Activated CD8-positive, alpha-beta memory T cell treated with anti-CD3 and anti-CD28 coated beads, Interleukin-2, amount 10 ng/mL, durations not matched to agents 7 days and 5 days (primary cell): ENCODE data around the gene THTPA. TPM values are rescaled to one million over a fixed set of nuclear protein-coding genes. Genes with fewer than 3 reads are reported as not detected.
"Not testable (repeated sequence)": the region's sequence is repeated elsewhere in the genome, so short reads cannot be mapped to it uniquely, and the experiment has no call there.

Experiments
- ATAC-seq: fragments of 150-1000 bp; cut with Tn5 transposase; one replicate; pipeline ENCODE4 v1.10.0; 2021; ENCODE audit warnings: moderate library complexity
- CTCF ChIA-PET: fragments of 350-600 bp; sonication (Branson Sonifier 250); formaldehyde crosslinking; loops from one replicate; lab custom pipeline; 2021; ENCODE audit warnings: antibody characterized with exemption; lab: Charles Lee
- DNase-seq: peaks from one replicate; pipeline ENCODE4 v3.0.0-alpha.2; 2020
- H3K27ac Mint-ChIP-seq: one replicate; pipeline ENCODE4 v1.8.0; 2021; ENCODE audit warnings: mild to moderate bottlenecking, mixed read lengths
- H3K27me3 Mint-ChIP-seq: one replicate; pipeline ENCODE4 v1.8.0; 2021; ENCODE audit warnings: mixed read lengths
- H3K36me3 Mint-ChIP-seq: one replicate; pipeline ENCODE4 v1.8.0; 2021; ENCODE audit warnings: mild to moderate bottlenecking, mixed read lengths
- H3K4me1 Mint-ChIP-seq: one replicate; pipeline ENCODE4 v1.8.0; 2021; ENCODE audit warnings: mixed read lengths
- H3K4me3 Mint-ChIP-seq: one replicate; pipeline ENCODE4 v1.8.0; 2021; ENCODE audit warnings: mild to moderate bottlenecking, moderate library complexity, mixed read lengths
- H3K9me3 Mint-ChIP-seq: one replicate; pipeline ENCODE4 v1.8.0; 2022; ENCODE audit warnings: low read depth, mixed read lengths
- total RNA-seq, 2 experiments: library from RNA; stranded (reverse); gene quantifications; one replicate each; pipeline ENCODE4 v1.2.3, GENCODE V29; 2021

The THTPA gene
- total RNA-seq, 2 experiments from 2014 or later: 13.5 to 15.6 TPM

DNA sequence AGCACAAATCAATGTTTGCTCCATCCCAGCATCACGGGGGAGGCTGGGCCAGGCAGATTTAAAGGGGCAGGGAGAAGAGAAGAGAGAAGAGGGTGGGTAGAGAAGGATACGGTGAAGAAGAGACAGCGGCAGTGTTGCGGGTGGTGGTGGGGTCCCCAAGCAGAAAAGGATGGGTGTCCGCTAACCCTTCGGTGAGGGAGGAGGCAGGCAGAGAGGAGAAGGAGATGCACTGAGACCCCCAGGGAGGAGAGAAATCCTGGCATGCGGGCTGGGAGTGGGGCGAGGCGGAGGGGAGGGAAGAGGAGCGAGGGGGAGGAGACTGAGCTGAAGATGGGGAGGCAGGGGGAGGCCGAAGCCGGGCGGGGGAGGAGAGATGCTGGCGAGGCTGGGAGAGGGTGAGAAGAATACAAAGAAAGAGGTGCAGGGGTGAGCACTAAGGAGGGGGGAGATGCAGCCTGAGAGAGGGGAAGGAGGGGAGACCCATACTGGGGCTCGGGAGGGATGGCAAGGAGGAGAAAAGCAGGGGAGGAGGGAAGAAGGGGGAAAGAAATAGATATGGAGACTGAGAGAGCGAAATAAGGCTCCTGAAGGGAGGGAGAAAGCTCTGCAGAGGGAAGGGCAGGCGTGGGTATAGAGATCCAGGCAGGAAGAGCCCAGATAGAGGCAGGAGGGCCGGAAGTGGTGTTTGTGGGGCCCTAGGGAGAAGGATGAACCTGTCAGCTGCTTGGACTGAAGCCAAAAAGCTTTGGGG lies 22.7 kb downstream of the THTPA start, which contains the start of gene JPH4:
Gene JPH4 (minus strand): TSS at position 231 of the 751 bp plus-strand sequence. CDS start 1,337 bp downstream, outside the sequence.
- Mint-ChIP-seq H3K36me3 (no peaks in the 10 kb centered on the region), H3K27me3 (peaks cover 57% of the 10 kb centered on the region), H3K9me3 (no peaks in the 10 kb centered on the region), H3K4me1 (peaks cover 11% of the 10 kb centered on the region), H3K4me3 (no peak within 1 kb of the TSS), H3K27ac (no peak within 1 kb of the TSS)
- DNase-seq (peak; percentile 11), ATAC-seq (no peak)
- CTCF ChIA-PET: no interaction called here

DNA sequence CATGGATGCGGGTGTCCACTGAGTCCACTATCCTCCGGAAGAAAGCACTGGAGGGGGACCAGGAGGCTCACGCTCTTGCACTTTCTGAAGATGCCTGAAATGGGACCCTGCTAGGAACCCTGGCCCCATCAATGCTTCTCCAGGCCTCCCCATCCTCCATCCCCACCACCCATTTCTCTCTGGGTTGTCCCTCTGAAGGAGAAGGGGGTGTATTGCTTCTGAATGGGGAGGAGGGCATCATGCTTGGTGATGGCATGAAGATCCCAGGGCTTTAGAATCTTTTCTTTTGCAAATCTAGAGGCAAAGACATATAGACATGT lies 23.2 kb downstream of the THTPA start:
- Mint-ChIP-seq H3K36me3 (no peaks in the 10 kb centered on the region), H3K27ac (no peak overlapping the region), H3K9me3 (no peaks in the 10 kb centered on the region), H3K27me3 (peaks cover 60% of the 10 kb centered on the region), H3K4me3 (no peak overlapping the region), H3K4me1 (peaks cover 11% of the 10 kb centered on the region)
- ATAC-seq: no peak
- CTCF ChIA-PET: no interaction called here
- DNase-seq: no peak

DNA sequence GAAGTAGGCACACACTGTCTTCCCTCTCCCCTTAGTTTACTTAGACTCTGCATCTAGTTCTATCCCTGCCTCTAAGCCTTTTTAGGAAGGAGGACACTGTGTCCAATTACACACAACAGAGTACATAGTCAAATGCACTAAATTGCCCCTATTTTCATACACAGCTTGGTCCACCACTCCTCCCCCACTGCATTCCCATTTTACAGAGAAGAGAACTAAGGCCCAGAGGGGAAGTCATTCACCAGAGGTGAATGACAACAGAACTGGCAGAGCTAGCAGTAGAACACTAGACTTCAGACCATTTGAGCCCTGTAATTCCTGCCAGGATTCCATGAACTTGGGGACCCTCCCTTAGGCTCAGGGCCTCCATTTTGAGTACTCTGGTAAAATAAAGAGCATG lies 23.7 kb downstream of the THTPA start:
- no peaks in the 10 kb centered on the region for H3K9me3 Mint-ChIP-seq
- DNase-seq (no peak), ATAC-seq (no peak)
- no peak overlapping the region for H3K4me3 Mint-ChIP-seq
- H3K27ac Mint-ChIP-seq: no peak overlapping the region
- peaks cover 11% of the 10 kb centered on the region for H3K4me1 Mint-ChIP-seq
- H3K27me3 Mint-ChIP-seq: peaks cover 59% of the 10 kb centered on the region
- H3K36me3 Mint-ChIP-seq: no peaks in the 10 kb centered on the region
- CTCF ChIA-PET: no interaction called here

DNA sequence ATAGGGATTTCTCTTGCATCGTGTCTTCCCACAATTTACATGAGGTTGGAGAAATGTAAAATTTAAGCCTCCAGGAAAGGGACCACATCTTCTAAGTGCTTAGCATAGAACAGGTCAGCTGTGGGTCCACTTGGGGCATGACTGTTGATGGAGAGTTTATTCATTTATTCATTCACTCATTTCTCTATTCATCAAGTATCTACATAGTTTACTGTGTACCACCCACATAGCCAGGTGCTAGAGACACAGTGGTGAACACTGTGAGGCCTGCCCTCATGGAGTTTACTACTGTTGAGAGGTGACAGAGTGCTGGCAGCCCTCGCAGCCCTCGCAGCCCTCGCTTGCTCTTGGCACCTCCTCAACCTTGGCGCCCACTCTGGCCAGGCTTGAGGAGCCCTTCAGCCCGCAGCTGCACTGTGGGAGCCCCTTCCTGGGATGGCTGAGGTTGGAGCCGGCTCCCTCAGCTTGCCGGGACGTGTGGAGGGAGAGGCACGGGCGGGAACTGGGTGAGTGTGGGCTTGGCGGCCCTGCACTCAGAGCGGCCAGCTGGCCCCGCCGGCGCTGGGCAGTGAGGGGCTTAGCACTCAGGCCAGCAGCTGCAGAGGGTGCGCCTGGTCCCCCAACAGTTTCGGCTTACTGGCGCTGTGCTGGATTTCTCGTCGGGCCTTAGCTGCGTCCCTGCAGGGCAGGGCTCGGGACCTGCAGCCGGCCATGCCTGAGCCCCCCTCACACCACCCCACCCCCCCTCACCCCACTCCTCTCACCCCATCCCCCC lies 24.3 kb downstream of the THTPA start:
- ATAC-seq (no peak), DNase-seq (no peak)
- Mint-ChIP-seq H3K9me3 (no peaks in the 10 kb centered on the region), H3K27me3 (peaks cover 53% of the 10 kb centered on the region), H3K27ac (no peak overlapping the region), H3K4me3 (no peak overlapping the region), H3K36me3 (no peaks in the 10 kb centered on the region), H3K4me1 (peaks cover 9% of the 10 kb centered on the region)
- CTCF ChIA-PET: interaction anchor here (1.1 kb wide), 1 partner anchor 9 kb away, joined by 3 read pairs; no protein-coding TSS in a partner anchor

DNA sequence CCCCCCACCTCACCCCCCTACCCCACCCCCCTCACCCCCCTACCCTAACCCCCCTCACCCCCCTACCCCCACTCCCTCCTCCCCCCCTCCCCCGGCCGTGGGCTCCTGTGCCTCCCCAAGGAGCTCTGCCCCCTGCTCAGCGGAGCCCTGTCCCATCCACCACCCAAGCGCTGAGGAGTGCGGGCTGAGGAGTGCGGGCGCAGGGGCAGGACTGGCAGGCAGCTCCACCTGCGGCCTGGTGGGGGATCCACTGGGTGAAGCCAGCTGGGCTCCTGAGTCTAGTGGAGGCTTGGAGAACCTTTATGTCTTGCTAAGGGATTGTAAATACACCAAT lies 24.8 kb downstream of the THTPA start:
- ATAC-seq (no peak), DNase-seq (no peak)
- H3K27me3 Mint-ChIP-seq: peaks cover 55% of the 10 kb centered on the region
- H3K4me1 Mint-ChIP-seq: peaks cover 8% of the 10 kb centered on the region
- H3K4me3 Mint-ChIP-seq: no peak overlapping the region
- CTCF ChIA-PET: interaction anchor here (1.1 kb wide), 1 partner anchor 8 kb away, joined by 3 read pairs; no protein-coding TSS in a partner anchor
- no peaks in the 10 kb centered on the region for H3K9me3 Mint-ChIP-seq
- no peaks in the 10 kb centered on the region for H3K36me3 Mint-ChIP-seq
- no peak overlapping the region for H3K27ac Mint-ChIP-seq

DNA sequence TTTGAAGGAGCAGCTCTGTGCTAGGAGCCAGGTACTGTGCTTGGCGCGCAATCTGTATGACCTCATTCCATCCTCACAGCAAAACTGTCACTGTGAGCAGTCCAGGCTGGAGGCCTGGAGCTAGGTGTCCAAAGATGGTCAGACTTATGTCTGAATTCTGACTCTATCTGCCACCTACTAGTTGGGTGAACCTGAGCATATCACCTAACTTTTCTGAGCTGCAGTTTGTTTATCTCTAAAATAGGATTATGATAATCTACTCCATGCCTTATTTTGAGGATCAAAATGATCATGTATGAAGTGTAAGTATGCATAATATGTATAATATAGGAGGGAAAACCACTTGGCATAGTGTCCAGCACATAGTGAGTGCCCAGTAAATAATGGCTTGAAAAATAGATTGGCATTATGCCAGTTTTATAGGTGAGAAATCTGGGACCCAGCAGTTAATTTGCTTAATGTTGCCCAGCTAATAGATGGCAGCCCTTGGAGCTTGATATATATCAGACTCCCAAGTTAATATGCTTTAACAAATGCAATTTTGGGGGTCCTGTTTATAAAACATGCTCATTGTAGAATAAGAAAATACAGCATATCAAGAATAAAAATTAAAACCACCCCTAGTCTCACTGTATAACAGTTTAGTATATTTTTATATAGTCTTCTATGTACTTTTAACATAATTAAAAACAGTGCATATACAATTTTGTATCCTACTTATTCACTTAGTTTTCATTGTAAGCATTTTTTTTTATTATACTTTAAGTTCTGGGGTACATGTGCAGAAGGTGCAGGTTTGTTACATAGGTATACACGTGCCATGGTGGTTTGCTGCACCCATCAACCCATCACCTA lies 27.1 kb downstream of the THTPA start:
- CTCF ChIA-PET: interaction anchor here (1.0 kb wide), 1 partner anchor 49 kb away, joined by 3 read pairs; no protein-coding TSS in a partner anchor
- Mint-ChIP-seq H3K4me1 (no peaks in the 10 kb centered on the region), H3K36me3 (no peaks in the 10 kb centered on the region), H3K27me3 (peaks cover 49% of the 10 kb centered on the region), H3K27ac (no peak overlapping the region), H3K9me3 (no peaks in the 10 kb centered on the region), H3K4me3 (no peak overlapping the region)
- ATAC-seq (no peak), DNase-seq (no peak)

DNA sequence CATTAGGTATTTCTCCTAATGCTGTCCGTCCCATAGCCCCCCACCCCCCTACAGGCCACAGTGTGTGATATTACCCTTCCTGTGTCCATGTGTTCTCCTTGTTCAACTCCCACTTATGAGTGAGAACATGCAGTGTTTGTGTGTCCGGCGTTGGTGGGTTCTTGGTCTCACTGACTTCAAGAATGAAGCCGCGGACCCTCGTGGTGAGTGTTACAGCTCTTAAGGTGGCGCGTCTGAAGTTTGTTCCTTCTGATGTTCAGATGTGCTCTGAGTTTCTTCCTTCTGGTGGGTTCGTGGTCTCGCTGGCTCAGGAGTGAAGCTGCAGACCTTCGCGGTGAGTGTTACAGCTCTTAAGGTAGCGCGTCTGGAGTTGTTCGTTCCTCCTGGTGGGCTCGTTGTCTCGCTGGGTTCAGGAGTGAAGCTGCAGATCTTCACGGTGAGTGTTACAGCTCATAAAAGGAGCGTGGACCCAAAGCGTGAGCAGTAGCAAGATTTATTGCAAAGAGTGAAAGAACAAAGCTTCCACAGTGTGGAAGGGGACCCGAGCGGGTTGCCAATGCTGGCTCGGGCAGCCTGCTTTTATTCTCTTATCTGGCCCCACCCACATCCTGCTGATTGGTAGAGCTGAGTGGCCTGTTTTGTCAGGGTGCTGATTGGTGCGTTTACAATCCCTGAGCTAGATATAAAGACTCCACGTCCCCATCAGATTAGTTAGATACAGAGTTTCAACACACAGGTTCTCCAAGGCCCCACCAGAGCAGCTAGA lies 27.9 kb downstream of the THTPA start:
- ATAC-seq, H3K36me3 Mint-ChIP-seq, DNase-seq, CTCF ChIA-PET, H3K27ac Mint-ChIP-seq, H3K4me3 Mint-ChIP-seq, H3K4me1 Mint-ChIP-seq, H3K9me3 Mint-ChIP-seq: not testable (repeated sequence)
- H3K27me3 Mint-ChIP-seq: peaks cover 43% of the 10 kb centered on the region

DNA sequence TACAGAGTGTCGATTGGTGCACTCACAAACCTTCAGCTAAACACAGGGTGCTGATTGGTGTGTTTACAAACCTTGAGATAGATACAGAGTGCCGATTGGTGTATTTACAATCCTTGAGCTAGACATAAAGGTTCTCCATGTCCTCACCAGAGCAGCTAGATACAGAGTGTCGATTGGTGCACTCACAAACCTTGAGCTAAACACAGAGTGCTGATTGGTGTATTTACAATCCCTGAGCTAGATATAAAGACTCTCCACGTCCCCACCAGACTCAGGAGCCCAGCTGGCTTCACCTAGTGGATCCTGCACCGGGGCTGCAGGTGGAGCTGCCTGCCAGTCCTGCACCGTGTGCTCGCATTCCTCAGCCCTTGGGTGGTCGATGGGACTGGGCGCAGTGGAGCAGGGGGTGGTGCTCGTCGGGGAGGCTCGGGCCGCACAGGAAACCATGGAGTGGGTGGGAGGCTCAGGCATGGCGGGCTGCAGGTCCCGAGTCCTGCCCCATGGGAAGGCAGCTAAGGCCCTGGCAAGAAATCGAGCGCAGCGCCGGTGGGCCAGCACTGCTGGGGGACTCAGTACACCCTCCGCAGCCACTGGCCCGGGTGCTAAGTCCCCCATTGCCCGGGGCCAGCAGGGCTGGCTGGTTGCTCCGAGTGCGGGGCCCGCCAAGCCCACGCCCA lies 28.6 kb downstream of the THTPA start:
- H3K27ac Mint-ChIP-seq, ATAC-seq, H3K36me3 Mint-ChIP-seq, DNase-seq, H3K9me3 Mint-ChIP-seq, CTCF ChIA-PET, H3K4me3 Mint-ChIP-seq: not testable (repeated sequence)
- Mint-ChIP-seq H3K4me1 (peaks cover 12% of the 10 kb centered on the region), H3K27me3 (peaks cover 36% of the 10 kb centered on the region)

DNA sequence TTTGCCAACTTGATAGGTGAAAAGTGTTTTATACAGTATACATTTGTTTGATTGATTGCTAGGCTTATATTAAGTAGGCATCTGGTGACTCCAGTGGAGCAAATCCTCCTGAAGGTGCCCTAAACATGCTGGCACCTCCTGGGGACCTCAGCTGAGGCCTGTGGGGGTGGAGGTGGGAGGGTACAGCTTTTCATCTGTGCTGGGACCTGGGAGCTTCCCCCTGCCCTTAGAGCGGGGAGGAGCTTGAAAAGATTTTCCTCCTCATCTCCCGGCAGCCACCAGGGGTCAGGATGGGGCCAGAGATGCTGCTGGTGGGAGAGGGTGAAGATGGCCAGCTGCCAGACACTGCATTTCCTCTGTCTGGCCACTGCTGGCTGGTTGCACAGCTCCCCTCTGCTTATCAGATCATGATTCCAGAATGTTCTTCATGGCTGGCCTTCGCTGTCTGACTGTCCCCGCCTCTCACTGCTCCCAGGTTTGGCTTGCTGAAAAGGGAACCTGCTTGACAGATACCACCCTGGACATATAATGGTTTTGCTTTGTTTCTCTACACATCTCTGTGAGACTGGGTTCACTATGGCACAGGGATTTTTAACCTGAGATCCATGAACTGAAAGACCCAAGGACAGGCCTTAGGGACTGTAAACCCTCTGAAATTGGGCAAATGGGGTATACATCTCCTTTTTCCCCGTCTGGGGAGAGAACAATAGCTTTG lies 33.0 kb downstream of the THTPA start:
- Mint-ChIP-seq H3K27ac (no peak overlapping the region), H3K9me3 (no peaks in the 10 kb centered on the region), H3K4me1 (peaks cover 12% of the 10 kb centered on the region), H3K4me3 (no peak overlapping the region), H3K27me3 (peaks cover 17% of the 10 kb centered on the region), H3K36me3 (no peaks in the 10 kb centered on the region)
- ATAC-seq: peak; percentile 99
- DNase-seq: peak; percentile 90
- CTCF ChIA-PET: interaction anchor here (0.6 to 5.4 kb wide), 38 partner anchors 8 to 520 kb away, joined by 3 to 90 read pairs (median 4); partner anchors contain the start of gene DHRS4

DNA sequence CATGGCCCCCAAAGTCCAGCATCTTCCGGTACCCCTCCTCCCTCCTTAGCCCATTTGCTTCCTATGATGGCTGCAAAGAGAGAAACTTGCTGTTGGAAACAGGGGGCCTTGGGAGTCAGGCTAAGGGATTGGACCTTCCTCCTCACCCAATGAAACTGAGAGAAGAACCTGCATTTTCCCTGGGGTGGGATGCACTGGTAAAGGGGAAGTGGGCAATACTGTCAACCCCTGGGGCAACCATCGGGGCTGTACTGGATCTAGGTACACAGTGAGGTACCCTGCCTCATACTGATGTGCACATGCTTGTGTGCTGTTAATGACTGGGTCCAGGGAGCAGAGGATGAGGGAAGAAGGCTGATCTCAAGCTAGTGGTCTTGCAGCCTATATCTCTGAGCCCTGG lies 33.5 kb downstream of the THTPA start:
- no peak overlapping the region for H3K4me3 Mint-ChIP-seq
- no peak for ATAC-seq
- no peaks in the 10 kb centered on the region for H3K36me3 Mint-ChIP-seq
- no peak overlapping the region for H3K27ac Mint-ChIP-seq
- H3K9me3 Mint-ChIP-seq: no peaks in the 10 kb centered on the region
- no peak for DNase-seq
- CTCF ChIA-PET: interaction anchor here (0.6 to 5.4 kb wide), 29 partner anchors 9 to 519 kb away, joined by 3 to 90 read pairs (median 5); partner anchors contain the start of gene DHRS4
- peaks cover 17% of the 10 kb centered on the region for H3K27me3 Mint-ChIP-seq
- peaks cover 12% of the 10 kb centered on the region for H3K4me1 Mint-ChIP-seq

DNA sequence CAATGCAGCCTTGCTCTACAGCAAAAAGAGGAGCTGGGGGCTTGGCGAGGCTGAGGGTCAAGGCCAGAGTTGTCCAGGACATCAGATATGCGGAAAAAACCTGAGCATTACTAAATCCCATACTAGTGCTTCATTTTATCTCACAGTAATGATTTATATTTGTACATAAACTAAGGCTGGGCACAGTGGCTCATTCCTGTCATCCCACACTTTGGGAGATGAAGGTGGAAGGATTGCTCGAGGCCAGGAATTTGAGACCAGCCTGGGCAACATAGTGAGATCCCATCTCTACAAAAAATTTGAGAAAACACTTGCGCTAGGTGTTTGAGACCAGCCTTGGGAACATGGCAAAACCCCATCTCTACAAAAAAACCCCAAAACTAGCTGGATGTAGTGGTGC lies 34.1 kb downstream of the THTPA start:
- H3K4me3 Mint-ChIP-seq: no peak overlapping the region
- H3K27me3 Mint-ChIP-seq: peaks cover 20% of the 10 kb centered on the region
- ATAC-seq: no peak
- H3K36me3 Mint-ChIP-seq: no peaks in the 10 kb centered on the region
- no peak for DNase-seq
- peaks cover 12% of the 10 kb centered on the region for H3K4me1 Mint-ChIP-seq
- CTCF ChIA-PET: interaction anchor here (0.7 to 5.4 kb wide), 8 partner anchors 11 to 342 kb away, joined by 3 to 90 read pairs (median 6); no protein-coding TSS in a partner anchor
- H3K27ac Mint-ChIP-seq: no peak overlapping the region
- H3K9me3 Mint-ChIP-seq: no peaks in the 10 kb centered on the region
